ENCODE measurements around the gene RFX1. TPM values are rescaled to one million over a fixed set of nuclear protein-coding genes. Genes with fewer than 3 reads are reported as not detected.

The RFX1 gene
- total and polyA plus RNA-seq, 2 of the 13 experiments (the other 11 are each of a cell fraction or from before 2014, with no cell fraction given) = 1.1 to 1.3 TPM

- TF ChIP-seq HNRNPLL (IDR thresholded peaks at IDR 0.05; ENCODE audit: low read depth, low read length, poor library complexity, severe bottlenecking) (peak; percentile 63), CHD2 (IDR thresholded peaks at IDR 0.05; ENCODE audit: low read depth, low read length) (peak; percentile 60; the same call in 1 of the 2 replicates), CREM (IDR thresholded peaks at IDR 0.05) (peak; percentile 87), CREM (CRISPR knock-in tag; IDR thresholded peaks at IDR 0.05) (no peak), ZNF598 (CRISPR knock-in tag; IDR thresholded peaks at IDR 0.05; ENCODE audit: borderline replicate concordance) (0 out of 2 replicates have a peak, but pooled peaks have one; percentile 16), SOX5 (CRISPR knock-in tag; IDR thresholded peaks at IDR 0.05; ENCODE audit: borderline replicate concordance) (0 out of 2 replicates have a peak, but pooled peaks have one; percentile 7), PHF20 (CRISPR knock-in tag; IDR thresholded peaks at IDR 0.05) (peak; percentile 64; the same call in 1 of the 2 replicates), RBM39 (IDR thresholded peaks at IDR 0.05; ENCODE audit: low read depth, low read length, poor library complexity, severe bottlenecking) (peak; percentile 41), MAZ (IDR thresholded peaks at IDR 0.05; ENCODE audit: borderline replicate concordance, low read depth, low read length) (peak; percentile 69; the same call in 1 of the 2 replicates), MAZ (CRISPR knock-in tag; IDR thresholded peaks at IDR 0.05; ENCODE audit: low read depth) (peak; percentile 84), AKAP8 (CRISPR knock-in tag; IDR thresholded peaks at IDR 0.05) (no peak), MYC (CRISPR knock-in tag; IDR thresholded peaks at IDR 0.05; ENCODE audit: borderline replicate concordance) (0 out of 2 replicates have a peak, but pooled peaks have one; percentile 26), ASH2L (IDR thresholded peaks at IDR 0.05; ENCODE audit: insufficient read length, low read depth, low read length) (peak; percentile 46), ZNF367 (CRISPR knock-in tag; IDR thresholded peaks at IDR 0.05; ENCODE audit: borderline replicate concordance) (no peak), HMGXB3 (CRISPR knock-in tag; IDR thresholded peaks at IDR 0.05; ENCODE audit: borderline replicate concordance) (peak; percentile 61; the same call in 1 of the 2 replicates), ARNT2 (CRISPR knock-in tag; IDR thresholded peaks at IDR 0.05; ENCODE audit: low read depth) (0 out of 2 replicates have a peak, but pooled peaks have one; percentile 1), HOXA3 (CRISPR knock-in tag; IDR thresholded peaks at IDR 0.05) (peak; percentile 35; the same call in 1 of the 2 replicates), CEBPZ (IDR thresholded peaks at IDR 0.05; ENCODE audit: low read length) (peak; percentile 81), ZNF7 (CRISPR knock-in tag; IDR thresholded peaks at IDR 0.05) (no peak), ZNF160 (CRISPR knock-in tag; IDR thresholded peaks at IDR 0.05) (0 out of 2 replicates have a peak, but pooled peaks have one; percentile 27)
Observed at GRCh38 chr19:13952154-13952930, 53.8 kb downstream of the RFX1 start, which contains the start of gene DCAF15 (continued).
